ENCODE results near the gene MYO10.
"Not testable (repeated sequence)": the region's sequence is repeated elsewhere in the genome, so short reads cannot be mapped to it uniquely, and the experiment has no call there.

MYO10 gene

DNA sequence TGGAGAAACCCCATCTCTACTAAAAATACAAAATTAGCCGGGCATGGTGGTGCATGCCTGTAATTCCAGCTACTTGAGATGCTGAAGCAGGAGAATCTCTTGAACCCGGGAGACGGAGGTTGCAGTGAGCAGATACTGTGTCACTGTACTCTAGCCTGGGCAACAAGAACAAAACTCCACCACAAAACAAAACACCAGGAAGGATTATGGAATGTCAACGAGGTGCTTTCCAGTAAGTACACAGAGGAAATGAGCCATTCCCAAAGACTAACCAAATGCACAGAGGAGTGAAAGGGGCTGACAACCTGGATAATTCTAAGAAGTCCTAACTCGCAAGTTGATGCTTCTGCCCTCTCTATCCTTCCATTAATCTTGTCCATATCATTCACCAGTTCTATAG, 193.2 kb downstream of the MYO10 start:
- H3K36me3 ChIP-seq (ENCODE audit: control insufficient read depth, insufficient read depth, low read length), result peaks cover 56% of the 10 kb centered on the region
- peak overlapping the region; percentile 99 for H3K27ac ChIP-seq (ENCODE audit: low read depth, low read length, severe bottlenecking)
- no peak overlapping the region for H3K4me3 ChIP-seq (ENCODE audit: extremely low read depth, insufficient read depth, low read length, poor library complexity, severe bottlenecking)
- peaks cover 37% of the 10 kb centered on the region for H3K4me1 ChIP-seq (ENCODE audit: control insufficient read depth, insufficient read depth, low read length, poor library complexity, severe bottlenecking)
- 68 to 100% methylated on average over 2 to 3 of the region's 5 CpGs for WGBS, 2 experiments (ENCODE audit: insufficient coverage in 2 of 2)
- no peaks in the 10 kb centered on the region for H3K9me3 ChIP-seq (ENCODE audit: control insufficient read depth, low read length)

DNA sequence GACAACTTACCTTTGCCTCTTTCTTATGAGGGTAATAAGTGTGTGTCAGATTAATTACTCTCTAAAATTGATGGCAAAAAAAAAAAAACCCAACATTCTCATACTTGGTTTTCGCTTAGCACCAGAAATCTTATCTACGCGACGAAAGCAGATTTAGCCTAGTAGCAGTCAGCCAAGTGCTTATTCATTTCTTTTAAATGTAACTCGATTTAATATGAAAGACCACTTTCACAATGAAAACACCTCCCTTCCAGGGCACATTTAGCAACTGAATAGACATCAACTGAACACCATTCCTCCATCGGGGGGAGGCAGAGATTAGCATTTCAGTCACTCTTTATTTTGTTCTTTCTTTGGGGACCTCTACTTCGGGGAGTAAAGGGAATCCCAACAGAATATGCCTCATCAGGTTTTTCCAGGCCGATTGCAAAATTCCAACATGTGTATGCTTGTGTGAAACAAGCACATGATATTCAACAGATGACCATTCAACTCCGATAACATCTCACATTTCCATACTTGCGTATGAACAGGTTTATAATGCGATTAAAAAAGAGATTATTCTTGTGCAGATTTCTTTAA, 195.2 kb downstream of the MYO10 start:
- WGBS, 2 experiments (ENCODE audit: insufficient coverage in 2 of 2), result 9 to 29% methylated on average over 4 to 7 of the region's 11 CpGs
- H3K4me1 ChIP-seq (ENCODE audit: control insufficient read depth, insufficient read depth, low read length, poor library complexity, severe bottlenecking), result peaks cover 56% of the 10 kb centered on the region
- no peak overlapping the region for H3K4me3 ChIP-seq (ENCODE audit: extremely low read depth, insufficient read depth, low read length, poor library complexity, severe bottlenecking)
- H3K27ac ChIP-seq (ENCODE audit: low read depth, low read length, severe bottlenecking), result peak overlapping the region; percentile 99
- H3K36me3 ChIP-seq (ENCODE audit: control insufficient read depth, insufficient read depth, low read length), result peaks cover 37% of the 10 kb centered on the region
- H3K9me3 ChIP-seq (ENCODE audit: control insufficient read depth, low read length), result no peaks in the 10 kb centered on the region

GRCh38 chr5:16740066-16740810, 195.8 kb downstream of the MYO10 start:
- Histone ChIP-seq H3K27ac (ENCODE audit: low read depth, low read length, severe bottlenecking) (peak overlapping the region; percentile 99), H3K4me1 (ENCODE audit: control insufficient read depth, insufficient read depth, low read length, poor library complexity, severe bottlenecking) (peaks cover 57% of the 10 kb centered on the region), H3K36me3 (ENCODE audit: control insufficient read depth, insufficient read depth, low read length) (peaks cover 37% of the 10 kb centered on the region), H3K9me3 (ENCODE audit: control insufficient read depth, low read length) (no peaks in the 10 kb centered on the region), H3K4me3 (ENCODE audit: extremely low read depth, insufficient read depth, low read length, poor library complexity, severe bottlenecking) (no peak overlapping the region)
- WGBS, 2 experiments (ENCODE audit: insufficient coverage in 2 of 2), result 40 to 47% methylated on average over 10 to 11 of the region's 17 CpGs

GRCh38 chr5:16738393-16738792, 197.7 kb downstream of the MYO10 start:
- H3K27ac ChIP-seq (ENCODE audit: low read depth, low read length, severe bottlenecking), result peak overlapping the region; percentile 94
- not testable (repeated sequence) for H3K4me3 ChIP-seq (ENCODE audit: extremely low read depth, insufficient read depth, low read length, poor library complexity, severe bottlenecking); H3K9me3 ChIP-seq (ENCODE audit: control insufficient read depth, low read length)
- H3K4me1 ChIP-seq (ENCODE audit: control insufficient read depth, insufficient read depth, low read length, poor library complexity, severe bottlenecking), result peaks cover 54% of the 10 kb centered on the region
- WGBS, 2 experiments (ENCODE audit: insufficient coverage in 2 of 2), result 55 to 100% methylated on average over 1 to 3 of the region's 5 CpGs
- peaks cover 45% of the 10 kb centered on the region for H3K36me3 ChIP-seq (ENCODE audit: control insufficient read depth, insufficient read depth, low read length)

- H3K36me3 ChIP-seq (ENCODE audit: control insufficient read depth, insufficient read depth, low read length), result peaks cover 48% of the 10 kb centered on the region
- H3K27ac ChIP-seq (ENCODE audit: low read depth, low read length, severe bottlenecking), result peak overlapping the region; percentile 94
- no peaks in the 10 kb centered on the region for H3K9me3 ChIP-seq (ENCODE audit: control insufficient read depth, low read length)
- H3K4me1 ChIP-seq (ENCODE audit: control insufficient read depth, insufficient read depth, low read length, poor library complexity, severe bottlenecking), result peaks cover 47% of the 10 kb centered on the region
- no peak overlapping the region for H3K4me3 ChIP-seq (ENCODE audit: extremely low read depth, insufficient read depth, low read length, poor library complexity, severe bottlenecking)
- 13 to 22% methylated on average over 7 to 11 of the region's 11 CpGs for WGBS, 2 experiments (ENCODE audit: insufficient coverage in 2 of 2)
These were observed 198.3 kb downstream of the MYO10 start for GRCh38 chr5:16737620-16738364.

- Histone ChIP-seq H3K9me3 (ENCODE audit: control insufficient read depth, low read length) (no peaks in the 10 kb centered on the region), H3K4me1 (ENCODE audit: control insufficient read depth, insufficient read depth, low read length, poor library complexity, severe bottlenecking) (peaks cover 45% of the 10 kb centered on the region), H3K27ac (ENCODE audit: low read depth, low read length, severe bottlenecking) (peak overlapping the region; percentile 94), H3K36me3 (ENCODE audit: control insufficient read depth, insufficient read depth, low read length) (peaks cover 54% of the 10 kb centered on the region), H3K4me3 (ENCODE audit: extremely low read depth, insufficient read depth, low read length, poor library complexity, severe bottlenecking) (no peak overlapping the region)
- WGBS, 2 experiments (ENCODE audit: insufficient coverage in 2 of 2), result no CpG with 5 or more reads among the region's 3 CpGs
These were observed 198.9 kb downstream of the MYO10 start for GRCh38 chr5:16737209-16737608.

- WGBS, 2 experiments (ENCODE audit: insufficient coverage in 2 of 2), result 16 to 26% methylated on average over 7 to 11 of the region's 14 CpGs
- peaks cover 39% of the 10 kb centered on the region for H3K4me1 ChIP-seq (ENCODE audit: control insufficient read depth, insufficient read depth, low read length, poor library complexity, severe bottlenecking)
- no peak overlapping the region for H3K4me3 ChIP-seq (ENCODE audit: extremely low read depth, insufficient read depth, low read length, poor library complexity, severe bottlenecking)
- H3K9me3 ChIP-seq (ENCODE audit: control insufficient read depth, low read length), result no peaks in the 10 kb centered on the region
- H3K36me3 ChIP-seq (ENCODE audit: control insufficient read depth, insufficient read depth, low read length), result peaks cover 62% of the 10 kb centered on the region
- H3K27ac ChIP-seq (ENCODE audit: low read depth, low read length, severe bottlenecking), result peak overlapping the region; percentile 94
These were observed 199.7 kb downstream of the MYO10 start for GRCh38 chr5:16736158-16736995.

DNA sequence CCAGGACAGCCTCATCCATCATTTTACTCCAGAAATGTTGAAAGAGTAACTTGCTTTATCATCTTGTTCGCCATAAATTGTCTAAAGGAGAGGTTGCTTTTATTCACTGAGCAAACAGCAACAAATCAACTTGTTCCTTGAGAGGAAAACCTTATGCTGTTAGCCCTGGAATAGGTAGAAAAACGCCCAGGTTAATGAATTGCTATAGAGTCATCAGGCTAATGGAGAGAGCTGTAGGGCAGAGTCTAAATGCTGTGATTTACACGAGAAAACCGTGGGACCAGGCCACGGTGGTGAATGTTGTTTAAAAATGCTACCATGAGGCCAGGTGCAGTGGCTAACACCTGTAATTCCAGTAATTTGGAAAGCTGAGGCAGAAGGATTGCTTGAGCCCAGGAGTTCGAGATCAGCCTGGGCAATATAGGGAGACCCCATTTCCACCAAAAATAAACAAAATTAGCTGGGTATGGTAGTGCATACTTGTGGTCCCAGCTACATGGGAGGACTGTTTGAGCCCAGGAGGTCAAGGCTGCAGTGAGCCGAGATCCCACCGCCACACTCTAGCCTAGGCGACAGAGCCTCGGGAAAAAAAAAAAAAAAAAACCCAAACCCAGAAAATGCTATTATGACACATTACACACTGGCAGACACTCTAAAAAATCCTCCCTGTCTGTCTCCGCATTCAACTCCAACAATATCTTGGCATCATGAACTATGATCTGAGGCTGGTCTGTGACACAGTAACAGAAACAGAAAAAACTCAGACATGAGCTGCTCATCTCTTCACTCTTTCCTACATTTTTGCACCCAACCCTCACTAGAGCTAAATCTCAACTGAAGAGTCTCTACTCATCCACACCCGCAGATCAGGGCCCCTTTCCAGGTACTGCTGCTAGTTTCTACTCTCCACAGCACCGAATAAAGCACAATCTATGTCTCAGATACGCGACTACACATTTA, 200.7 kb downstream of the MYO10 start:
- no peak overlapping the region for H3K4me3 ChIP-seq (ENCODE audit: extremely low read depth, insufficient read depth, low read length, poor library complexity, severe bottlenecking)
- no peaks in the 10 kb centered on the region for H3K9me3 ChIP-seq (ENCODE audit: control insufficient read depth, low read length)
- peak overlapping the region; percentile 94 for H3K27ac ChIP-seq (ENCODE audit: low read depth, low read length, severe bottlenecking)
- 59 to 60% methylated on average over 8 to 9 of the region's 15 CpGs for WGBS, 2 experiments (ENCODE audit: insufficient coverage in 2 of 2)
- peaks cover 60% of the 10 kb centered on the region for H3K36me3 ChIP-seq (ENCODE audit: control insufficient read depth, insufficient read depth, low read length)
- peaks cover 31% of the 10 kb centered on the region for H3K4me1 ChIP-seq (ENCODE audit: control insufficient read depth, insufficient read depth, low read length, poor library complexity, severe bottlenecking)

GRCh38 chr5:16733331-16734006, 202.6 kb downstream of the MYO10 start:
- H3K4me1 ChIP-seq (ENCODE audit: control insufficient read depth, insufficient read depth, low read length, poor library complexity, severe bottlenecking), result peaks cover 26% of the 10 kb centered on the region
- no peaks in the 10 kb centered on the region for H3K9me3 ChIP-seq (ENCODE audit: control insufficient read depth, low read length)
- WGBS, 2 experiments (ENCODE audit: insufficient coverage in 2 of 2), result 65 to 69% methylated on average over 11 of the region's 12 CpGs
- peaks cover 70% of the 10 kb centered on the region for H3K36me3 ChIP-seq (ENCODE audit: control insufficient read depth, insufficient read depth, low read length)
- H3K4me3 ChIP-seq (ENCODE audit: extremely low read depth, insufficient read depth, low read length, poor library complexity, severe bottlenecking), result no peak overlapping the region
- peak overlapping the region; percentile 36 for H3K27ac ChIP-seq (ENCODE audit: low read depth, low read length, severe bottlenecking)

Data from mesodermal cell (in vitro differentiated cells).